HG03175 (cell line): Measurements from ENCODE around the gene ZNF423.

Experiments
- ATAC-seq: cut with Tn5 transposase; IDR thresholded peaks from one replicate; pipeline ENCODE4 v1.9.1; 2021; ENCODE audit warnings: mild to moderate bottlenecking, moderate library complexity; ENCODE audit not compliant: unreplicated experiment

The ZNF423 gene

GRCh38 chr16:49592546-49593423 lies 263.1 kb downstream of the ZNF423 start:
- peak; percentile 67 for ATAC-seq

DNA sequence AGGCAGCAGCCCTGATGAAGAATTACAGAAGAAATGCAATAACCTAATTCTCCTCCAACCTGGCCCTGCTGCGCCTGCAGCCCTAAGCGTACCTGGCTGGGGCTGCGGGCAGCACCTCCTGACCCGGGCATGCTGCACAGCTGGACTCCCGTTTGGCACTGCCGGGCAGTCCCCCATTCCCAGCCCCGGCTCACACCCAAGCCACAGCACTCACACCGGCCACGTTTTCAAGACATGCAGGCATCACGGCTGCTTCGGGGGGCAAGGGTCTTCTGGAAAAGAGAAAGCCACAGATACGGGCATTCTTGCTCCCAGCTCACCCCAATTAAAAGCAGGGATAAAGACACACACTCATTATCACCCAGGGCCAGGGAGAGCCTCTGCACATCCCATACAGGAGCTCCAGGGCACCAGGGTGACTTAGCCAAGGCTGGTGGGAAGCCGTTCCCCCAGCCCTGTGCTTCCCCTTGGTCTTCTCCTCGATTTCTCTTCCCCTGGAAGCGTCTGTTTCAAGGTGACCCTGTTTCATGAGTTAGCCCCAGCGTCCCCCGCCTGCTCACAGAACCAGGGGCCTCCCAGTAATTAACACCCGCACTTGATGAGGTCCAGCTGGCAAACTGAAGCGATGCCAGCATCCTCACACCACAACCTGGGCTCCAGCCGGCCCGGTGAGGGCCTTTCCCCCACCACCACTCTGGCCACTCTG lies 265.6 kb downstream of the ZNF423 start:
- ATAC-seq: no peak

DNA sequence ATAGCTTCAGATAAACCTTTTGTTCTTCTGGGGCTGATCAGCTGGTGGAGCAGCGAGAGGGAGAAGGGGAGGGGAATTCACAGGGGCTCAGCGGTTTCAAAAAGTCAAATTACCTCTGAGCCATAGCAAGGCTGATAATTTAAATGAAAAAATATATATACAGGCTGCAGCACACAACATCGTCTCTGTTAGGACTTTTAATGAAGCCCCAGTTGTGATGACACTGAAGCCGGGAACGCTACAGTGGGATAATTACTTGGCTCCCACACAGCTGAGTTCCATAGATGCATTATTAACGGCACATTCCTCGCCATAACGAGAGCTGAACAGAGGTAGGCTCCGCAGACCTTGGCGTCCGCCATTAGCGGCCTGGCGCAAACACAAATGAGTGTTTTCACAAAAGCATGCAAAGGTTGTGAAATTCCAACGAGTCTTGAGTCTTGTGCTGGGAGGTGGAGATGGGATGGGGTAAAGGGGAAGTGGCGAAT lies 266.3 kb downstream of the ZNF423 start:
- no peak for ATAC-seq

DNA sequence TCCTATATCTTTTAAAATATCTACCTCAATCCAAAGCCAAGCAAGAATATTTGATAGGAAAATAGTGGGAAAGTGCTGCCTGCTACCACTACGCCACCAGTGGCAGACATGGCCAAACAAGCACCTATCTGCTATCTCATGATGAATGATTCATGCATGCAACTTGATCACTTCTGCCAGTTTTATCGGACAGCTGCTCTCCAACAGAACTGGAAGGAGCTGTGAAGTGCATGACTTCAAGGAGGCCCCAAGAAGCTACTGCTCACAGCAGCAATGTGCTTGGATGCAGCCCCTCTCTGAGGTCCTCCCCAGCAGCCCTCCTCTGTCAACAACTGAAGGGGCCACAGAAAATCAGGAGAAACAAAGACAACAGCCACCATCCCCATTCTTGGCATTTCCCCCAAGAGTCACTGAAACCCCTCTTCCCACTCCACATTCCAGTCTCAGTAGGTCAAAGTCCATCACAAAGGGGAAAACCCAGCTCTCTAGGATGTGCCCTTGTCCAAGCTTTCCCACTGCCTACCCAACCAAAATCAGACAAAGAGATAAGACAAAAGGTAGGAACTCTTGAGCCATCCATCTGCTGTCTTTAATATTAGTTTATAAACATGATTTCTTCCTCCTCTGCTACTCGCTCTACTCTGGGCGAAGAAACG lies 267.1 kb downstream of the ZNF423 start:
- ATAC-seq: no peak

DNA sequence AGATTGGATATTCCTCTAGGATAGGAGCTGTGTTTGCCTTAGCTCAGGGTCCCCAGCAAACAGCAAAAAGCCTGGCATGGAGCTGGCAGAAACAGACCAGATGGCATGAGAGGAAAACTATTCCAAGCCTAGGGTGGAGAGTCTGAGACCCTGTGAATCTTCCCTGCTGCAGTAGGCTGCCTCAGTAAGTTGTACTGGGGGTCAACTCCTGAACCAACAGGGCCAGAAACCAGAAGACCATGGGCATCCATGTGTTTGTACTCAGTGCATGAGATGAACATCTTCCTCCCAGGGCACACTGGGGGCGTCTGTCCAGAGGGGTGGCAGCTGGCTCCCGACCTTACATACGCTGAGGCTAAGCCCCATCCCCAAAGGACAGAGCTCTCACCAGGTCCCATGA lies 267.9 kb downstream of the ZNF423 start:
- no peak for ATAC-seq

DNA sequence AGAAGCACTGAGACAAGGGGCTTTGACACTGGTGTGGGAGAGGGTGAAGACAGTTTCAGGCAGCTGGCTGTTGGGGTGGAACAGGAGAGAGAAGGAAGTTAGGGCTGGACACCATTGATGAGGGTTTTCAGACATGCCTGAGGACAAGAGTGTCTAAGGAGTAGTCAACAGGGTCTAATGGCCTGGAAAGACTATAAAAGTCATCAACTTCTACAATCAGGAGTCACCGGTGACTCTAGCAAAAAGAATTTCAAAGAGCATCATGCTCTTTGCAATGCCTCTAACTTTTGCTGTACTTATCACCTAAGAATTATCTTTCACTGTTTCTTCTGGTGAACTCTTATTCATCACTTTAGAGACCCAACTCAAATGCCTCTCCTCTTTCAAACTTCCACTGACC lies 268.4 kb downstream of the ZNF423 start:
- no peak for ATAC-seq

- ATAC-seq: no peak
Observed at GRCh38 chr16:49586466-49587450, 269.2 kb downstream of the ZNF423 start.

- no peak for ATAC-seq
Observed at GRCh38 chr16:49585143-49585832, 270.6 kb downstream of the ZNF423 start.

GRCh38 chr16:49583911-49584310 lies 272.0 kb downstream of the ZNF423 start:
- no peak for ATAC-seq

DNA sequence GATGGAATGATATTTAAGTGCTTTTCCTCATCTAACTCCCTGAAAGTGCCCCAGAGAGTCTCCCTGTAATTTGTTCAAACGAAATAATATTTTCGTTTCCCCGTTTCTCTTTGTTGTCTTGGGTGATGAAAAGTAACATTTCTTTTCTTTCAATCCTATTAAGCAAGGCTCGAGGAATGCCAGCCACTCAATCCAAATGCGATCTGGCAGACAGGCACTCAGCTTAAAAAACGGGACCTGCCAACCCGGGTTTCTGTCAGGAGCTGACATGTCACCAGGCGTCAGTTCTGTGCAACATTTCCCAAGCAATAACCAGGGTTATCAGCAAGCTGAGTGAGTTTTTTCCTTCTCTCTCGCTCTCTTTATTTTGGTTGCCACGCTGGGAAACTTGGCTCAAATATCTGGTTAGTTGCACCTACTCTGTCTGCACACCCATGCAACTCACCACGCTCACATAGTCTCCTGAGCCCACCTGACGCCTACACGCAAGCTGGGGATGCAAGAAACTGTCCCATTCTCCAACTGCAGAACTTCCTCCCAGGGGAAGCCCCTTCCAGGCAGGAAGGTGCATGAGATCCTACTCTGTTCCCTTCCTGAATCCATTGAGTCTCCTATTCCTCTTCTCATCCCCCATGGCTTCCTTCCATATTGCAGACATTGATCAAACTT lies 274.1 kb downstream of the ZNF423 start:
- no peak for ATAC-seq

DNA sequence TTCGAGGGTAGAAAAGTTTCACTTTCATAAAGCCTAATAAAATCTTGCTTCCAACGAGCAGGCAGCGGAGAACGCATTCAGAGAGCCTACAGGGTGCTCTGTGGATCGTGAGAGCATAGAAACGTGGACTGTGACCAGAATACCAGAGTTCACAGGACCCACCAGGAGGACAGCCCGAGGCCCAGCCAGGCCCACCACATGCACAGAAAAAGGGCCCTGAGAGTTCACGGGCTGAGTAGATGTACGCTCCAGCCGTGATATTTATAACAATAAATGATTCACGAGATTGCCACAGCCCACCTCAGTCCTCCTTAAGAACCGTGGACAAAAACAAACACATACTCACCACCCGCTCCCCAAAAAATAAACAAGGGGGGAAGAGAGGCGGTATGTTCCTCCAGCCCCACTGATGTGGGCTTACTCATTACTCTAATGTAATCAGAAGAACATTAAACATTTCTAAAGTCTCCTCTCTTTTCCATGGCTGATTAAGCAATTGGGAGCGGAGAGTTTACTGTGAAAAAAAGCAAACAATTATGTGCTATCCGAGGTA lies 275.1 kb downstream of the ZNF423 start:
- ATAC-seq: no peak

- ATAC-seq: no peak
Observed at GRCh38 chr16:49578435-49579024, 277.4 kb downstream of the ZNF423 start.

DNA sequence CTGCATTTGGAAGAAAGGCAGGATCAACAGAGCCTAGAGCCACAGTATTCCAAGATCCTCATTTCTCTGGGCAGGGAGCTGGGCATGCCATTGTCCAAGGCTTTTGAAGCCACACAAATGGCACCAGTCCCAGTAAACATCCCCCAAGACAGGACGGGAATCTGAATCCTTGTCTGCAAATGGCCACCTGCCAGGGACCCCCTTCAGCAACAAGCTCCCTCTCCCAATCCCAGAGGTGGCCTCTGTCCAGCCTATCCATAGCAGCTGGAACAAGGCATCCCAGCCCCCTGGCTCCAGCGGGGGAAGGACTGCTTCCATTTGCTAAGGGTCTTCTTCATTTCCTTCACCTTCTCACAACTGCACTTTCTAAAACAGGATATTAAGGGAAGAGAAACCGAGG lies 277.9 kb downstream of the ZNF423 start:
- ATAC-seq: no peak

GRCh38 chr16:49576941-49577340 lies 279.0 kb downstream of the ZNF423 start:
- ATAC-seq: no peak

- ATAC-seq: no peak
Observed at GRCh38 chr16:49576173-49576494, 279.8 kb downstream of the ZNF423 start.

- peak; percentile 97 for ATAC-seq
Observed at GRCh38 chr16:49575346-49576172, 280.4 kb downstream of the ZNF423 start.

- ATAC-seq: no peak
Observed at GRCh38 chr16:49574826-49575225, 281.1 kb downstream of the ZNF423 start.

DNA sequence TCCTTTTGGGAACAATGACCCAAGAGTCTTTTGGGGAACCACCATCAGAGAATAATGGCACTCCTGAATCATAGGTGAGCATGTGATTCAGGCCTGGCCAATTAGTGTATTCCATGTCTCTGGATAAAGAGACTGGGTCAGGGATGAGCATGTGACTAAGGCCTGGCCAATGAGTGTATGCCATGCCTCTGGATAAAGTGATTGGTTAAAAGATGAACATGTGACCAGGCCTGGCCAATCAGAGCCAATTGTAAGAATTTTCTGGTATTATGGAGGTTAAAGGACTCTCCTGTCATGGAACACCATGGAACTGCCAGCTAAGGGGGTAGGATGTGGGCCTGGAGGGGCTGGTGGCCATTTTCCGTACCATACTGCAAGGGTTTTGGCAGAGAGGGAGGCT lies 288.0 kb downstream of the ZNF423 start:
- no peak for ATAC-seq
